K562 (cell line): ENCODE measurements around the gene ATP5F1D. TPM values are rescaled to one million over a fixed set of nuclear protein-coding genes. Genes with fewer than 3 reads are reported as not detected.
A peak's percentile ranks its signal among the peaks of the same experiment; 100 is the strongest.

Source experiments
- ARNT ChIP-seq, 2 experiments: fragments of 450-650 bp; IDR thresholded peaks; 2 replicates each; pipeline ENCODE4 v1.6.1; 2016; ENCODE audit warnings: mild to moderate bottlenecking in 1 of 2
- CBX1 ChIP-seq: sonication (generic); IDR thresholded peaks from 2 replicates; pipeline ENCODE4 v1.6.1; 2016; ENCODE audit warnings: antibody characterized with exemption, low read depth, mild to moderate bottlenecking
- DEAF1 ChIP-seq: fragments of 450-650 bp; formaldehyde crosslinking; IDR thresholded peaks from 2 replicates; pipeline ENCODE4 v1.4.0; 2020; ENCODE audit warnings: mild to moderate bottlenecking, moderate library complexity
- ETV6 ChIP-seq, 3 experiments: fragments of 150-350 bp in 1 of 3; sonication (generic) in 1 of 3; formaldehyde crosslinking in 1 of 3; IDR thresholded peaks; 2 replicates each; pipeline versions ENCODE4 v1.6.1 to v1.8.0; 2014 to 2022; ENCODE audit warnings: borderline replicate concordance in 2 of 3, low read depth in 2 of 3, antibody characterized with exemption in 1 of 3, low read length in 1 of 3, mild to moderate bottlenecking in 1 of 3, missing genetic modification reagents in 1 of 3
- GABPA ChIP-seq: fragments of 200-800 bp; sonication (Bioruptor generic); conservative IDR thresholded peaks from 2 replicates; pipeline ENCODE4 v1.6.1; 2016; ENCODE audit warnings: low read depth, missing genetic modification characterization, missing compliant biosample characterization
- GTF3C2 ChIP-seq: IDR thresholded peaks from 3 replicates; pipeline ENCODE4 v1.6.1; 2011; ENCODE audit warnings: borderline replicate concordance, mild to moderate bottlenecking, moderate library complexity; ENCODE audit not compliant: insufficient read length; ENCODE audit errors: extremely low read depth
- SRSF3 ChIP-seq: fragments of 200-400 bp; formaldehyde crosslinking; IDR thresholded peaks from 2 replicates; pipeline ENCODE4 v1.6.1; 2016; ENCODE audit warnings: mild to moderate bottlenecking, low read length, moderate library complexity; ENCODE audit not compliant: insufficient read depth
- ZBTB34 ChIP-seq: fragments of 250-450 bp; sonication (Bioruptor Pico); IDR thresholded peaks from 2 replicates; pipeline ENCODE4 v1.8.0; 2021; ENCODE audit warnings: mild to moderate bottlenecking, moderate library complexity
- ZKSCAN8 ChIP-seq: fragments of 200-800 bp; sonication (Bioruptor generic); IDR thresholded peaks from 2 replicates; pipeline ENCODE4 v1.6.1; 2016; ENCODE audit warnings: missing genetic modification characterization, missing compliant biosample characterization
- ZMIZ1 ChIP-seq, 2 experiments: fragments of 150-350 bp in 1 of 2; IDR thresholded peaks; 2 replicates each; pipeline ENCODE4 v1.6.1; 2012 to 2016; ENCODE audit warnings: low read depth in 2 of 2, low read length in 2 of 2, mild to moderate bottlenecking in 1 of 2, moderate library complexity in 1 of 2
- ZNF511 ChIP-seq: sonication (generic); formaldehyde crosslinking; IDR thresholded peaks from 2 replicates; pipeline ENCODE4 v1.8.0; 2022; ENCODE audit warnings: mild to moderate bottlenecking, missing genetic modification reagents
- ZNF57 ChIP-seq: fragments of 450-650 bp; formaldehyde crosslinking; IDR thresholded peaks from 2 replicates; pipeline ENCODE4 v1.4.0; 2020; ENCODE audit warnings: mild to moderate bottlenecking, moderate library complexity
- polyA plus RNA-seq, 8 experiments: library from polyadenylated mRNA; depleted of rRNA in 4 of 8; stranded (reverse) in 5 of 8; unstranded in 3 of 8; fragments of >200 nt; fragmentation: Nextera tagmentation in 2 of 8; fragmentation: Illumina TruSeq in 1 of 8; extraction: Ambion mirVana in 2 of 8; extraction: Trizol in 1 of 8; gene quantifications; 2 replicates each; pipeline versions ENCODE4 v1.2.1 to v1.2.3, GENCODE V29; 2011 to 2014; ENCODE audit warnings: inconsistent platforms in 1 of 8, missing spikeins in 1 of 8
- total RNA-seq, 7 experiments: library from RNA; depleted of rRNA in 6 of 7; stranded (reverse); fragments of >200 nt in 6 of 7; fragmentation: Illumina TruSeq in 2 of 7; extraction: Trizol in 2 of 7; gene quantifications; 2 replicates each; pipeline versions ENCODE4 v1.2.1 to v1.2.3, GENCODE V29; 2011 to 2021; ENCODE audit warnings: low replicate concordance in 1 of 7
- TF ChIP-seq, protein P1 (sequence below): sonication (generic); formaldehyde crosslinking; IDR thresholded peaks from 2 replicates; pipeline ENCODE4 v1.8.1; 2023; ENCODE audit warnings: mild to moderate bottlenecking, missing genetic modification reagents

Gene ATP5F1D
- total and polyA plus RNA-seq, 9 of the 15 experiments (the other 6 are each of a cell fraction or from before 2014, with no cell fraction given): 3.9 to 409 (median 36.8) TPM

- TF ChIP-seq GTF3C2 (no peak), ZKSCAN8 (CRISPR knock-in tag) (no peak), CBX1 (no peak; the same call in 1 of the 2 replicates), ARNT (IDR thresholded peaks at IDR 0.05) (no peak), ZNF511 (CRISPR knock-in tag) (peak; percentile 63), ZNF57 (CRISPR knock-in tag) (no peak), DEAF1 (no peak), ZMIZ1 (IDR thresholded peaks at IDR 0.05; ENCODE audit: low read depth in 2 of 2, low read length in 2 of 2) (no peak), ETV6 (IDR thresholded peaks at IDR 0.05; ENCODE audit: borderline replicate concordance in 1 of 2, low read depth in 2 of 2, low read length in 1 of 2) (no peak), ETV6 (CRISPR knock-in tag; IDR thresholded peaks at IDR 0.05; ENCODE audit: borderline replicate concordance) (no peak), SRSF3 (no peak), ZBTB34 (CRISPR knock-in tag) (no peak), GABPA (tag) (peak; percentile 49)
- TF ChIP-seq, protein P1, sequence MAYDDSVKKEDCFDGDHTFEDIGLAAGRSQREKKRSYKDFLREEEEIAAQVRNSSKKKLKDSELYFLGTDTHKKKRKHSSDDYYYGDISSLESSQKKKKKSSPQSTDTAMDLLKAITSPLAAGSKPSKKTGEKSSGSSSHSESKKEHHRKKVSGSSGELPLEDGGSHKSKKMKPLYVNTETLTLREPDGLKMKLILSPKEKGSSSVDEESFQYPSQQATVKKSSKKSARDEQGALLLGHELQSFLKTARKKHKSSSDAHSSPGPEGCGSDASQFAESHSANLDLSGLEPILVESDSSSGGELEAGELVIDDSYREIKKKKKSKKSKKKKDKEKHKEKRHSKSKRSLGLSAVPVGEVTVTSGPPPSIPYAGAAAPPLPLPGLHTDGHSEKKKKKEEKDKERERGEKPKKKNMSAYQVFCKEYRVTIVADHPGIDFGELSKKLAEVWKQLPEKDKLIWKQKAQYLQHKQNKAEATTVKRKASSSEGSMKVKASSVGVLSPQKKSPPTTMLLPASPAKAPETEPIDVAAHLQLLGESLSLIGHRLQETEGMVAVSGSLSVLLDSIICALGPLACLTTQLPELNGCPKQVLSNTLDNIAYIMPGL (CRISPR knock-in tag): no peak
These were observed 28.1 kb downstream of the ATP5F1D start (continued) for GRCh38 chr19:1269478-1270212.
